IPS-NIHi11 (cell line): Measurements from ENCODE around the gene TMEM40.
"Not testable (repeated sequence)": the region's sequence is repeated elsewhere in the genome, so short reads cannot be mapped to it uniquely, and the experiment has no call there.

ENCODE experiments used
- DNase-seq: peaks from one replicate; pipeline ENCODE4 v3.0.0; 2012; ENCODE audit warnings: mixed read lengths, low spot score

Gene TMEM40

GRCh38 chr3:12759097-12759679 lies at the start of gene TMEM40:
Gene TMEM40, minus strand, starts transcription at chr3:12759259. Its CDS starts 9,427 bp downstream, at chr3:12749832.
- DNase-seq: peak; percentile 44

GRCh38 chr3:12808587-12808986 lies 49.5 kb upstream of the TMEM40 start:
- no peak for DNase-seq

GRCh38 chr3:12807601-12808359 lies 48.7 kb upstream of the TMEM40 start:
- no peak for DNase-seq

DNA sequence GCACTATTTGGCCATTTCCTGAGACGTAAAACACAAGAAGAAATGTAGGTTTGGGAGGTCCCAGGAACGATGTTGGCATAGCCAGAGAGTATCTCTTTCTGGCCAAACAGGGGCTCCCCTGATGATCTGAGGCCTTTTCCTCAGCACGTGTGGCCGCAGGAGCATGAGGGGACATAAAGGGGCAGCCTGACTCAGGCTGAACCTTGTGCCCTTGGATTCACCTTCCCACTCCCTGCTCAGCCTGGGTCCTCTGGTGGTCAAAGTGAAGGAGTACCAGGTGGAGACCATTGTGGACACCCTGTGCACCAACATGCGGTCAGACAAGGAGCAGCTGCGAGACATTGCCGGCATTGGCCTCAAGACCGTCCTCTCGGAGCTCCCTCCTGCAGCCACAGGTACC lies 48.0 kb upstream of the TMEM40 start:
- no peak for DNase-seq

DNA sequence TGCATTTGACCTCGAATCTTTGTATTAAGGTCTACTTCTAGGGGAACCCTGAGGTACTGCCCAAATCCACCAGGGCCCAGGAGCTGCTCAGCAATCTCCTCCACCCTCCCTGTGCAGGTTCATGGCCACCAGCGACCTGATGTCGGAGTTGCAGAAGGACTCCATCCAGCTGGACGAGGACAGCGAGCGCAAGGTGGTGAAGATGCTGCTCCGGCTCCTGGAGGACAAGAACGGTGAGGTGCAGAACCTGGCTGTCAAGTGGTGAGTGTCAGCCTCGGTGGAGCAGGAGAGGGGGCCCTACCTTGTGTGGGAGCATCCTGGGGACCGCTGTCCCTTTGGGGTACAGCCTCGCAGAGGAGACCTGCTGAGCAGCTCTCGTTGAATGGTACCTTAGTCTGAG lies 44.3 kb upstream of the TMEM40 start:
- DNase-seq: no peak

DNA sequence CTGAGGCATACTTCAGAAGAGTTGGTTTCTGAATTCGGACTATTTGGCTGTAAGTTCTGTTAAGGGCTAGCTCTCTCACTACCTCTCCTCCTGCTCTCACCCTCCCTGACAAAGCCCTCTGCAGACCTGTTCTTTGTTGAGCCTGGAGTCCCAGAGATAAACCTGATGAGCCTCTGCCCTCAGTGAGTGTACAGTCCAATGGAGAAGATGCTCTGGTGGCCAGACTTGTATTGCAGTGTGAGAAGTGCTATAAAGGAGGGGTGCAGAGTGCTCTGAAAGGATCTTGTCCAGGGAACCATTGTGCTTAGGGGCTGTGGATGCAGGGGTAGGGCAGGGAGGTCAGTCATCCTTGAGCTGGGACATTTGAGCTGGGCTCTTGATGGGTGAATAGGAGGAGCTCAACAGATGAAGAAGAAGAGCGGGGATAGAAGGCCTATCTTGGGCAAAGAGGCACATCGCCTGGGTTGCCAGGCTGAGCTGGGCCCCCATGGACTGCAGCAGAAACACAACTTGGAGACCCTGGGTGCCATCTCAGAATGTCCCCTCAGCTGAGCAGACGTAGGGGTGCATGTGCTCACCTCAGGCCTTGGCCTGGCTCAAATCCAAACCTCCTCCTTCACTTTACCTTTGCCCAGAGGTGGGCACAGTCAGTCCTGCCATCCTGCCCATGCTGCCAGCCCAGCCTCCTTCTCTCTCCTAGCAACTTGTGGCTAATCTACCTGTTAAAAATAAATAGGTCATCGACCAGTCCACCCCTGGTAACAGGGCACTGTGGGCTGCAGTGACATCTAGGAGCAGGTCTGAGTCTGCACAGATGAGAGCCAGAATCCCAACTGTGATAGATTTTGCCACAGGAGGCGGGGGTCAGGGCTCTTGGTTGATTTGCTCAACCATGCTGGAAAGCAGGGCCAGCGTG lies 40.7 kb upstream of the TMEM40 start:
- no peak for DNase-seq

GRCh38 chr3:12798559-12799179 lies 39.6 kb upstream of the TMEM40 start:
- DNase-seq: no peak

GRCh38 chr3:12797892-12798558 lies 39.0 kb upstream of the TMEM40 start:
- no peak for DNase-seq

GRCh38 chr3:12797124-12797891 lies 38.2 kb upstream of the TMEM40 start:
- peak; percentile 27 for DNase-seq

GRCh38 chr3:12796171-12797123 lies 37.4 kb upstream of the TMEM40 start, which contains the start of gene CAND2:
Gene CAND2, plus strand, starts transcription at chr3:12796680. Its CDS starts 41 bp downstream, at chr3:12796721.
- DNase-seq: peak; percentile 78

DNA sequence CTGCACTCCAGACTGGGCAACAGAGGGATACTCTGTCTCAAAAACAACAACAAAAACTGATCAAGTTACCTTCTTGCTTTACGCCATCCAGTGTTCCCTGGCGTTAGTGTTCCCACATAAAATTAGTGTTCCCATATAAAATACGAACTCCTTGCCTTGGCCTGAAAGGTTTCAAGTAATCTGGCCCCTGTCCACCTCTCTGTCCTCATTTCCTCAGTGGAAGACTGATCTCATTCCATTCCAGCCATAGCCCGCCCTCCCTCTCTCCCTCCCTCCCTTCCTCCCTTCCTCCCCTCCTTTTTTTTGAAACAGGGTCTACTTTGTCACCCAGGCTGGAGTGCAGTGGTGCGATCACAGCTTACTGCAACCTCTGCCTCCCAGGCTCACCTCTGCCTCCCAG lies 34.6 kb upstream of the TMEM40 start:
- no peak for DNase-seq

- no peak for DNase-seq
These were observed 32.4 kb upstream of the TMEM40 start for GRCh38 chr3:12791430-12791829.

GRCh38 chr3:12787967-12788690 lies 29.1 kb upstream of the TMEM40 start:
- not testable (repeated sequence) for DNase-seq

DNA sequence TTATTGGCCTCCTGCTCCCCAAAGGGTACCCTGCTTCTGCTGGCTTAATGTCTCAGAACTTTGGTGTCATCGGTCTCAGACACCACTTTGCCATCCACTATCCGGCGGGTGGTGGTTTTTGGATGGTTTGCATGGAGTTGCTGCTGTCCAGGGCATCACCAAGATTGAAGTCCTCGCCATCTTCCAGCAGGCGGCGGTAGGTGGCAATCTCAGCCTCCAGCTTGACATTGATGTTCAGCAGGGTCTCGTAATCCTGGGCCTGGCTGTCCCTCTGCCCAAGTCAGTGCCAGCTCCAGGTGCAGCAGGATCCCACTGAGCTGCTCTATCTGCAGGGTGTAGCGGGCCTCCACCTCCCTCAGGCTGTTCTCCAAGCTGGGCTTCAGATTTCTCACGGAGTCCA lies 28.3 kb upstream of the TMEM40 start:
- DNase-seq: peak; percentile 44

GRCh38 chr3:12785096-12785495 lies 26.0 kb upstream of the TMEM40 start:
- no peak for DNase-seq

DNA sequence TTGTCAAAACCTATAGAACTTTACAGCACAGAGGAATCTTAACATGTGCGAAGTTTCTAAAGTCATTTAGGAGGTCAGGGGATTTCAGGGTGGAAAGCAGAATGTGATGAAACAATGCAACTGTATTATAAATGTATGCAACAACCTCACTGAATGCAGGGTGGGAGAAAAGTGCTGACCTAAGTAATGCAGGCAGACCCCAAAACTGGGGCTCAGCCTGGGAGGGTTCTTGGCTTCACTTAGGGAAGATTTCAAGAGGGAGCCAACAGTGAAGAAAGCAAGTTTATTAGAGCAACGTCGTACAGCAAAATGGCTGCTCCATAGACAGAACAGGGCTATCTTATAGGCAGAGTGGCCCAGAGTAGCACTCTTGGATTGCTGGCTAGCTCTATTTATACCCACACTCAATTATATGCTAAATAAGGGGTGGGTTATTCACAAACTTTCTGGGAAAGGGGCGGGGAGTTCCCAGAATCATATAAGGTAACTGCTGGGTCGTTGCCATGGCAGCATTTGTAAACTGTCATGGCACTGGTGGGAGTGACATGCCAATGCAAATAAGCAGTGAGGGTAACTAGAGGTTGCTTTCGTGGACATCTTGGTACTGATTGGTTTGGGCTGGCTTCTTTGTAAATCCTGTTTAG lies 23.2 kb upstream of the TMEM40 start:
- peak; percentile 47 for DNase-seq

GRCh38 chr3:12780751-12781150 lies 21.7 kb upstream of the TMEM40 start:
- no peak for DNase-seq

DNA sequence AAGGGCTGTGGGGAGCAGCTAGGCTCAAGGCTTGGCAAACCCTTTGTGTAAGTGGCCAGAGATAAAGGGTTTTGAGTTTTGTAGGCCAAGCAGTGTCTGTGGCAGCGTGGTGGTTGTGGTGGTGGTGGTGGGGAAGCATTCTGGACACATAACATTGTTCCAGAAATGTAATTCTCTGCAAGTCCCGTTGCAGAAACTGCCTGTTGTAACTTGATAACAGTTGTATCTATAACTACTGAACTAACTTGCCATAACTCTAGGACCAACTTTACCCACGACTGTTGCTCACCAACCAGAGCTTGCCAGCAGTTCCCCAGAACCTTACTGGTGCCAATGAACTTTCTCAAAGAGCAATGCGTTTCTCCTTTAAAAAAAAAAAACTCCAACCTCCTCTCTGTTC lies 18.1 kb upstream of the TMEM40 start:
- no peak for DNase-seq
